ENCODE measurements around the gene GTPBP6.

The GTPBP6 gene

GRCh38 chrX:361231-362145, 42.9 kb upstream of the GTPBP6 start:
- no peak for TF ChIP-seq CTCF (conservative IDR thresholded peaks at IDR 0.05; ENCODE audit: low read depth, low read length)
- no peak overlapping the region for H3K4me3 ChIP-seq (ENCODE audit: low read length)
- DNase-seq (ENCODE audit: low read depth), result no peak

- DNase-seq (ENCODE audit: low read depth), result no peak
- no peak overlapping the region for H3K4me3 ChIP-seq (ENCODE audit: low read length)
- TF ChIP-seq CTCF (conservative IDR thresholded peaks at IDR 0.05; ENCODE audit: low read depth, low read length), result no peak
These were observed 42.0 kb upstream of the GTPBP6 start for GRCh38 chrX:360496-361150.

- no peak for DNase-seq (ENCODE audit: low read depth)
- TF ChIP-seq CTCF (conservative IDR thresholded peaks at IDR 0.05; ENCODE audit: low read depth, low read length), result no peak
- no peak overlapping the region for H3K4me3 ChIP-seq (ENCODE audit: low read length)
These were observed 40.1 kb upstream of the GTPBP6 start for GRCh38 chrX:358651-359143.

GRCh38 chrX:357693-358471, 39.3 kb upstream of the GTPBP6 start:
- no peak overlapping the region for H3K4me3 ChIP-seq (ENCODE audit: low read length)
- DNase-seq (ENCODE audit: low read depth), result no peak
- no peak for TF ChIP-seq CTCF (conservative IDR thresholded peaks at IDR 0.05; ENCODE audit: low read depth, low read length)

GRCh38 chrX:357035-357692, 38.6 kb upstream of the GTPBP6 start:
- TF ChIP-seq CTCF (conservative IDR thresholded peaks at IDR 0.05; ENCODE audit: low read depth, low read length), result no peak
- no peak for DNase-seq (ENCODE audit: low read depth)
- H3K4me3 ChIP-seq (ENCODE audit: low read length), result no peak overlapping the region

GRCh38 chrX:356385-357034, 37.9 kb upstream of the GTPBP6 start:
- no peak overlapping the region for H3K4me3 ChIP-seq (ENCODE audit: low read length)
- DNase-seq (ENCODE audit: low read depth), result no peak
- no peak for TF ChIP-seq CTCF (conservative IDR thresholded peaks at IDR 0.05; ENCODE audit: low read depth, low read length)

Data from retinal pigment epithelial cell (primary cell).